GM19328 (cell line): Measurements from ENCODE around the gene CDK15.

Experiments used
- ATAC-seq: cut with Tn5 transposase; IDR thresholded peaks from one replicate; pipeline ENCODE4 v1.9.1; 2021; ENCODE audit warnings: mild to moderate bottlenecking, moderate library complexity; ENCODE audit not compliant: unreplicated experiment

The CDK15 gene

GRCh38 chr2:201904538-201905420, 98.4 kb downstream of the CDK15 start:
- ATAC-seq: peak; percentile 88

GRCh38 chr2:201906777-201907562, 100.6 kb downstream of the CDK15 start:
- ATAC-seq: no peak

- ATAC-seq: no peak
Measured at GRCh38 chr2:201907563-201907881, 101.2 kb downstream of the CDK15 start.

- no peak for ATAC-seq
Measured at GRCh38 chr2:201908901-201909300, 102.6 kb downstream of the CDK15 start.

- ATAC-seq: no peak
Measured at GRCh38 chr2:201909348-201909747, 103.0 kb downstream of the CDK15 start.

GRCh38 chr2:201909961-201910361, 103.6 kb downstream of the CDK15 start:
- peak; percentile 69 for ATAC-seq

GRCh38 chr2:201911372-201911771, 105.0 kb downstream of the CDK15 start:
- no peak for ATAC-seq

- no peak for ATAC-seq
Measured at GRCh38 chr2:201913201-201913600, 106.9 kb downstream of the CDK15 start.

- peak; percentile 65 for ATAC-seq
Measured at GRCh38 chr2:201915446-201915845, 109.1 kb downstream of the CDK15 start.

GRCh38 chr2:201916565-201916964, 110.2 kb downstream of the CDK15 start:
- ATAC-seq: no peak

- no peak for ATAC-seq
Measured at GRCh38 chr2:201918616-201919307, 112.4 kb downstream of the CDK15 start.

GRCh38 chr2:201919308-201919634, 112.9 kb downstream of the CDK15 start:
- ATAC-seq: no peak

GRCh38 chr2:201923436-201924328, 117.3 kb downstream of the CDK15 start:
- ATAC-seq: no peak

GRCh38 chr2:201924453-201924852, 118.1 kb downstream of the CDK15 start:
- no peak for ATAC-seq

GRCh38 chr2:201925056-201925455, 118.7 kb downstream of the CDK15 start:
- ATAC-seq: no peak

GRCh38 chr2:201926067-201926466, 119.7 kb downstream of the CDK15 start:
- ATAC-seq: no peak

GRCh38 chr2:201928363-201928762, 122.0 kb downstream of the CDK15 start:
- ATAC-seq: no peak

- ATAC-seq: no peak
Measured at GRCh38 chr2:201929281-201930026, 123.1 kb downstream of the CDK15 start.

GRCh38 chr2:201930043-201930442, 123.7 kb downstream of the CDK15 start:
- ATAC-seq: no peak

GRCh38 chr2:201930831-201931230, 124.5 kb downstream of the CDK15 start:
- no peak for ATAC-seq
